MM.1S (cell line): ENCODE data around the gene NEGR1.

ENCODE experiments used
- DNase-seq: peaks from one replicate; pipeline ENCODE4 v3.0.0-alpha.2; 2015
- H2AFZ ChIP-seq: fragments of 300-600 bp; sonication (generic); 2 replicates; pipeline ENCODE4 v1.6.0; 2016; ENCODE audit warnings: antibody characterized with exemption, low read length
- H3F3A ChIP-seq: fragments of 300-600 bp; sonication (generic); 2 replicates; pipeline ENCODE4 v1.6.1; 2016; ENCODE audit warnings: mild to moderate bottlenecking, antibody characterized with exemption, low read length, moderate library complexity, mixed read lengths; ENCODE audit not compliant: insufficient read depth
- H3K27ac ChIP-seq: fragments of 300-600 bp; sonication (generic); 2 replicates; pipeline ENCODE4 v1.5.1; 2016; ENCODE audit warnings: mild to moderate bottlenecking, low read length
- H3K27me3 ChIP-seq: fragments of 300-600 bp; sonication (generic); replicated peaks from 2 replicates; pipeline ENCODE4 v1.6.0; 2016; ENCODE audit warnings: low read length; ENCODE audit not compliant: insufficient read depth
- H3K36me3 ChIP-seq: fragments of 300-600 bp; sonication (generic); replicated peaks from 2 replicates; pipeline ENCODE4 v1.6.1; 2016; ENCODE audit warnings: mild to moderate bottlenecking, low read length, mixed read lengths; ENCODE audit not compliant: insufficient read depth
- H3K4me1 ChIP-seq: fragments of 300-600 bp; sonication (generic); 2 replicates; pipeline ENCODE4 v1.6.1; 2016; ENCODE audit warnings: low read length, mixed read lengths
- H3K4me2 ChIP-seq: fragments of 300-600 bp; sonication (generic); 2 replicates; pipeline ENCODE4 v1.6.0; 2016; ENCODE audit warnings: low read depth, low read length
- H3K4me3 ChIP-seq: fragments of 300-600 bp; sonication (generic); 2 replicates; pipeline ENCODE4 v1.5.1; 2016; ENCODE audit warnings: low read length, mixed read lengths
- H3K79me2 ChIP-seq: fragments of 300-600 bp; sonication (generic); 2 replicates; pipeline ENCODE4 v1.6.1; 2016; ENCODE audit warnings: mixed run types, low read length, mixed read lengths
- H3K9ac ChIP-seq: fragments of 300-600 bp; sonication (generic); 2 replicates; pipeline ENCODE4 v1.6.1; 2016; ENCODE audit warnings: low read length, mixed read lengths
- H3K9me2 ChIP-seq: fragments of 300-600 bp; sonication (generic); replicated peaks from 2 replicates; pipeline ENCODE4 v1.6.1; 2016; ENCODE audit warnings: mild to moderate bottlenecking, low read length, mixed read lengths; ENCODE audit not compliant: insufficient read depth
- H3K9me3 ChIP-seq: fragments of 300-600 bp; sonication (generic); replicated peaks from 2 replicates; pipeline ENCODE4 v1.6.1; 2016; ENCODE audit warnings: mild to moderate bottlenecking, low read length, mixed read lengths; ENCODE audit not compliant: insufficient read depth
- H4K20me1 ChIP-seq: fragments of 300-600 bp; sonication (generic); 2 replicates; pipeline ENCODE4 v1.6.1; 2016; ENCODE audit warnings: mild to moderate bottlenecking, low read length, moderate library complexity, mixed read lengths; ENCODE audit not compliant: insufficient read depth
- CTCF ChIP-seq: fragments of 300-600 bp; sonication (generic); IDR thresholded peaks from 2 replicates; pipeline ENCODE4 v1.5.1; 2016; ENCODE audit warnings: antibody characterized with exemption, low read length, mixed read lengths
- EZH2 ChIP-seq: fragments of 300-600 bp; sonication (generic); optimal IDR thresholded peaks from 2 replicates; pipeline ENCODE3; 2017; ENCODE audit warnings: low read depth, mild to moderate bottlenecking, antibody characterized with exemption, low read length, mixed read lengths
- EZH2phosphoT487 ChIP-seq: fragments of 300-600 bp; sonication (generic); IDR thresholded peaks from 2 replicates; pipeline ENCODE4 v1.6.1; 2018; ENCODE audit warnings: antibody characterized with exemption, low read length

The NEGR1 gene

GRCh38 chr1:71448444-71448843 is 833.9 kb downstream of the NEGR1 start:
- TF ChIP-seq EZH2 (no peak), EZH2phosphoT487 (no peak), CTCF (no peak)
- Histone ChIP-seq H2AFZ (no peak overlapping the region), H3K27me3 (no peaks in the 10 kb centered on the region), H3K9me2 (no peaks in the 10 kb centered on the region), H4K20me1 (no peaks in the 10 kb centered on the region), H3K79me2 (no peaks in the 10 kb centered on the region), H3K4me1 (no peaks in the 10 kb centered on the region), H3K36me3 (no peaks in the 10 kb centered on the region), H3K9me3 (no peaks in the 10 kb centered on the region), H3F3A (no peaks in the 10 kb centered on the region), H3K4me3 (no peak overlapping the region), H3K27ac (no peak overlapping the region), H3K9ac (no peak overlapping the region), H3K4me2 (no peak overlapping the region)
- no peak for DNase-seq

GRCh38 chr1:71438626-71439025 is 843.7 kb downstream of the NEGR1 start:
- no peak overlapping the region for H3K27ac ChIP-seq

GRCh38 chr1:71435951-71436350 is 846.4 kb downstream of the NEGR1 start:
- H3K9me2 ChIP-seq = no peaks in the 10 kb centered on the region
- H3K27me3 ChIP-seq = no peaks in the 10 kb centered on the region
- H3K9ac ChIP-seq = no peak overlapping the region
- no peaks in the 10 kb centered on the region for H3F3A ChIP-seq
- H3K4me1 ChIP-seq = no peaks in the 10 kb centered on the region
- TF ChIP-seq EZH2 (no peak), CTCF (no peak), EZH2phosphoT487 (no peak)
- no peaks in the 10 kb centered on the region for H3K79me2 ChIP-seq
- H3K36me3 ChIP-seq = no peaks in the 10 kb centered on the region
- H3K27ac ChIP-seq = no peak overlapping the region
- no peaks in the 10 kb centered on the region for H4K20me1 ChIP-seq
- H3K4me2 ChIP-seq = no peak overlapping the region
- no peak for DNase-seq
- no peak overlapping the region for H3K4me3 ChIP-seq
- H3K9me3 ChIP-seq = no peaks in the 10 kb centered on the region
- H2AFZ ChIP-seq = no peak overlapping the region

More at GRCh38 chr1:71438626-71439025, 843.7 kb downstream of the NEGR1 start:
- Histone ChIP-seq H3K4me3 (no peak overlapping the region), H3K27me3 (no peaks in the 10 kb centered on the region), H3K4me1 (no peaks in the 10 kb centered on the region), H3K36me3 (no peaks in the 10 kb centered on the region), H3K79me2 (no peaks in the 10 kb centered on the region), H4K20me1 (no peaks in the 10 kb centered on the region), H3K9ac (no peak overlapping the region), H3K9me3 (no peaks in the 10 kb centered on the region), H2AFZ (no peak overlapping the region), H3K4me2 (no peak overlapping the region), H3K9me2 (no peaks in the 10 kb centered on the region), H3F3A (no peaks in the 10 kb centered on the region)
- DNase-seq = peak; percentile 12
- no peak for TF ChIP-seq EZH2
- TF ChIP-seq EZH2phosphoT487 = no peak
- TF ChIP-seq CTCF = no peak
